ENCODE data around the gene TOM1L2.

GRCh38 chr17:17896746-17897145, 75.5 kb downstream of the TOM1L2 start:
- TF ChIP-seq CTCF (IDR thresholded peaks at IDR 0.05; ENCODE audit: low read depth, low read length, poor library complexity, severe bottlenecking) (no peak), EZH2phosphoT487 (IDR thresholded peaks at IDR 0.05; ENCODE audit: borderline replicate concordance, low read length) (no peak)
